Measurements from ENCODE around the gene GPR132. TPM values are rescaled to one million over a fixed set of nuclear protein-coding genes. Genes with fewer than 3 reads are reported as not detected.
A peak's percentile ranks its signal among the peaks of the same experiment; 100 is the strongest.

GPR132 gene
- total and polyA plus RNA-seq, 2 of the 8 experiments (the other 6 are each of a cell fraction or from before 2014, with no cell fraction given): 0.11 TPM; not detected in 1

- H2BK12ac ChIP-seq (ENCODE audit: low read depth, low read length): peak overlapping the region; percentile 75; the same call in 1 of the 2 replicates
- peak overlapping the region; percentile 40 for H4K91ac ChIP-seq (replicated peaks; ENCODE audit: insufficient read length, low read length)
- FAIRE-seq (no peak), DNase-seq (ENCODE audit: low read depth in 1 of 2, low spot score in 2 of 2) (peak in 1 of 2 experiments; percentile 74)
- peak overlapping the region; percentile 15 for H4K5ac ChIP-seq (ENCODE audit: insufficient read length, low read depth, low read length)
- H3K79me2 ChIP-seq (ENCODE audit: control insufficient read depth in 1 of 2, insufficient read depth in 2 of 2, low read length in 2 of 2): no peaks in the 10 kb centered on the region
- H3K36me3 ChIP-seq (ENCODE audit: control insufficient read depth in 2 of 4, insufficient read depth in 4 of 4, low read length in 3 of 4): no peaks in the 10 kb centered on the region
- H3K4me1 ChIP-seq (replicated peaks in 1 of 4; ENCODE audit: control insufficient read depth in 3 of 4, insufficient read depth in 4 of 4, low read length in 3 of 4): peaks cover 0 to 18% (median 9%) of the 10 kb centered on the region in 4 experiments; a peak in 5 of 7 replicates
- no peak overlapping the region for H3K9ac ChIP-seq (replicated peaks in 1 of 4; ENCODE audit: extremely low read depth in 1 of 4, low read depth in 3 of 4, low read length in 3 of 4)
- H3K4me3 ChIP-seq (ENCODE audit: extremely low read depth in 1 of 4, insufficient read depth in 2 of 4, low read depth in 3 of 4, low read length in 4 of 4): peak overlapping the region; percentile 31 to 72 (median 37); a peak in 7 of 8 replicates
- no peak overlapping the region; the same call in 1 of the 2 replicates for H3K18ac ChIP-seq (ENCODE audit: extremely low read depth, low read length)
- H3K14ac ChIP-seq (ENCODE audit: insufficient read length): no peak overlapping the region
- H3K9me3 ChIP-seq (ENCODE audit: insufficient read depth in 2 of 2, low read depth in 1 of 2, low read length in 1 of 2): no peaks in the 10 kb centered on the region
- peak overlapping the region; percentile 81; the same call in 1 of the 2 replicates for H4K8ac ChIP-seq (ENCODE audit: extremely low read depth, insufficient read depth, low read length)
- no peak overlapping the region for H2BK15ac ChIP-seq (ENCODE audit: low read length)
- POLR2A ChIA-PET (ENCODE audit: partially characterized antibody): interaction anchor here (1.7 kb wide), 1 partner anchor 13 kb away, joined by 9 read pairs; no protein-coding TSS in a partner anchor
- H2BK5ac ChIP-seq (ENCODE audit: low read depth, low read length): no peak overlapping the region; the same call in 1 of the 2 replicates
- H3K79me1 ChIP-seq (ENCODE audit: low read depth, low read length): no peaks in the 10 kb centered on the region
- peak overlapping the region; percentile 38 for H3K4ac ChIP-seq (replicated peaks; ENCODE audit: insufficient read length, low read depth, low read length)
- H3K56ac ChIP-seq (replicated peaks; ENCODE audit: insufficient read length, low read depth, low read length): no peak overlapping the region
- CTCF ChIA-PET (ENCODE audit: partially characterized antibody): interaction anchor here (0.6 to 4.6 kb wide), 9 partner anchors 17 to 124 kb away, joined by 3 to 25 read pairs (median 4); no protein-coding TSS in a partner anchor
- H3K27me3 ChIP-seq (replicated peaks in 1 of 4; ENCODE audit: control insufficient read depth in 3 of 4, extremely low read depth in 1 of 4, insufficient read depth in 3 of 4, low read length in 3 of 4): peaks cover 12 to 52% (median 40%) of the 10 kb centered on the region in 4 experiments
- no peak overlapping the region for H2AK5ac ChIP-seq (ENCODE audit: low read depth, low read length)
- H2AFZ ChIP-seq (ENCODE audit: low read length): no peak overlapping the region; the same call in 1 of the 2 replicates
- peak overlapping the region; percentile 78 for H2BK120ac ChIP-seq (replicated peaks; ENCODE audit: low read depth, low read length)
- H3K27ac ChIP-seq (ENCODE audit: low read depth, low read length): no peak overlapping the region
- H3K4me2 ChIP-seq (ENCODE audit: insufficient read depth in 1 of 2, low read depth in 2 of 2, low read length in 2 of 2): peak overlapping the region; percentile 72 to 94
- H3K23ac ChIP-seq (ENCODE audit: insufficient read length): no peak overlapping the region
- H4K20me1 ChIP-seq (replicated peaks in 1 of 2; ENCODE audit: control insufficient read depth in 1 of 2, insufficient read depth in 2 of 2, low read length in 2 of 2): peaks cover 5 to 6% of the 10 kb centered on the region in 2 experiments
- 10% methylated on average over 30 of the region's 44 CpGs; no CpG with 5 or more reads in 1 of the 2 experiments for WGBS, 2 experiments (ENCODE audit: extremely low coverage in 1 of 2, insufficient coverage in 1 of 2, insufficient read length in 1 of 2, insufficient replicate concordance in 2 of 2, low coverage in 1 of 2, low lambda C conversion rate in 2 of 2, missing lambda C conversion rate in 1 of 2)
- H2BK20ac ChIP-seq (ENCODE audit: low read length): no peak overlapping the region
- H3K23me2 ChIP-seq (ENCODE audit: low read depth, low read length): peaks cover 18% of the 10 kb centered on the region; the same call in 1 of the 2 replicates
- no peak for TF ChIP-seq CHD2 (IDR thresholded peaks at IDR 0.05; ENCODE audit: low read length)
- TF ChIP-seq CTCF (IDR thresholded peaks at IDR 0.05; ENCODE audit: control extremely low read depth in 1 of 3, insufficient read depth in 1 of 3, low read depth in 1 of 3, low read length in 3 of 3): no peak
- peak; percentile 62; the same call in 1 of the 2 replicates for TF ChIP-seq EGR1 (IDR thresholded peaks at IDR 0.05; ENCODE audit: borderline replicate concordance, low read depth, low read length)
- no peak for TF ChIP-seq NANOG (IDR thresholded peaks at IDR 0.05; ENCODE audit: insufficient read depth, low read depth, low read length, poor library complexity, severe bottlenecking)
- peak; percentile 56 for TF ChIP-seq SUZ12 (IDR thresholded peaks at IDR 0.05; ENCODE audit: low read length)
- TF ChIP-seq JUND (IDR thresholded peaks at IDR 0.05; ENCODE audit: low read length): peak; percentile 55; the same call in 1 of the 2 replicates
- peak; percentile 35 for TF ChIP-seq TAF7 (optimal IDR thresholded peaks at IDR 0.05; ENCODE audit: borderline replicate concordance, low read depth, low read length)
- TF ChIP-seq KDM1A (IDR thresholded peaks at IDR 0.05; ENCODE audit: borderline replicate concordance, low read length): peak; percentile 42; the same call in 1 of the 2 replicates
Measured at GRCh38 chr14:105087963-105088811, 23.0 kb upstream of the GPR132 start.

Measured in H1 (cell line).